ENCODE data around the gene ZC2HC1B. TPM values are rescaled to one million over a fixed set of nuclear protein-coding genes. Genes with fewer than 3 reads are reported as not detected.

The ZC2HC1B gene
- polyA plus RNA-seq, 3 donors, result not detected

DNA sequence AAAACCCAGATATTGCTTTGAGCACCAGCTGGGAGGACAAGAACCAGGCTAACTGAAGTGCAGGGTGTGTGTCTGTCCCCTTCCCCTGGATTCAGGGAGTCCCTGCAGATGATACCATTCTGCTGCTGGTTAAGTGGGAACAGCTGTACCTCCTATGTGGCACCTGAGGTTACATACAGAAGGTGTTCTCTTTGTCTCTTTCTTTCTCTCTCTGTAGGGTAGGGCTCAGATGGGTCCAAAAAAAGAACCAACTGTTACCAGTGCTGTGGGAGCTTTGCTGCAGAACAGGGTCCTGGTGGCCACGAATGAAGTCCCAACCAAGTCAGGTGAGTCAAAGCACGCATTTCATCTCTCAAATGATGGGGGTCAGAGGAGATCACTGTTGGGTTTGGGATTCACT, 38.6 kb downstream of the ZC2HC1B start:
- intact Hi-C loops (cut with micrococcal nuclease), result no loop called here
- no peak for DNase-seq
- Histone ChIP-seq H3K27me3 (ENCODE audit: control insufficient read depth in 2 of 2, insufficient read depth in 2 of 2, low read length in 2 of 2) (no peaks in the 10 kb centered on the region), H3K9ac (ENCODE audit: insufficient read depth, low read length, poor library complexity, severe bottlenecking) (no peak overlapping the region), H3K36me3 (replicated peaks in 1 of 2; ENCODE audit: control insufficient read depth in 1 of 2, insufficient read depth in 2 of 2, low read length in 2 of 2) (no peaks in the 10 kb centered on the region), H4K20me1 (ENCODE audit: insufficient read depth, low read length) (no peaks in the 10 kb centered on the region), H3K9me3 (replicated peaks in 1 of 2; ENCODE audit: control insufficient read depth in 1 of 2, insufficient read depth in 1 of 2, low read length in 2 of 2) (no peaks in the 10 kb centered on the region), H3K4me1 (ENCODE audit: control insufficient read depth in 1 of 2, insufficient read depth in 2 of 2, low read length in 2 of 2) (no peaks in the 10 kb centered on the region), H3K79me2 (ENCODE audit: insufficient read depth, low read length) (no peaks in the 10 kb centered on the region), H2AFZ (ENCODE audit: insufficient read depth, low read depth, low read length, poor library complexity, severe bottlenecking) (no peak overlapping the region), H3K27ac (ENCODE audit: low read depth in 1 of 2, low read length in 2 of 2) (no peak overlapping the region), H3K4me2 (replicated peaks; ENCODE audit: extremely low read depth, low read length, poor library complexity, severe bottlenecking) (no peak overlapping the region), H3K4me3 (replicated peaks in 1 of 3; ENCODE audit: low read depth in 2 of 3, low read length in 3 of 3) (no peak overlapping the region)
- H3K27me3 Mint-ChIP-seq (ENCODE audit: low read depth in 3 of 3), result peaks cover 0 to 2% (median 0%) of the 10 kb centered on the region in 3 donors
- no peak overlapping the region for H3K4me3 Mint-ChIP-seq
- H3K9me3 Mint-ChIP-seq, result peaks cover 0 to 6% (median 1%) of the 10 kb centered on the region in 7 donors
- H3K27ac Mint-ChIP-seq, result no peak overlapping the region
- H3K4me1 Mint-ChIP-seq, result peaks cover 5% of the 10 kb centered on the region
- TF ChIP-seq, protein P1, sequence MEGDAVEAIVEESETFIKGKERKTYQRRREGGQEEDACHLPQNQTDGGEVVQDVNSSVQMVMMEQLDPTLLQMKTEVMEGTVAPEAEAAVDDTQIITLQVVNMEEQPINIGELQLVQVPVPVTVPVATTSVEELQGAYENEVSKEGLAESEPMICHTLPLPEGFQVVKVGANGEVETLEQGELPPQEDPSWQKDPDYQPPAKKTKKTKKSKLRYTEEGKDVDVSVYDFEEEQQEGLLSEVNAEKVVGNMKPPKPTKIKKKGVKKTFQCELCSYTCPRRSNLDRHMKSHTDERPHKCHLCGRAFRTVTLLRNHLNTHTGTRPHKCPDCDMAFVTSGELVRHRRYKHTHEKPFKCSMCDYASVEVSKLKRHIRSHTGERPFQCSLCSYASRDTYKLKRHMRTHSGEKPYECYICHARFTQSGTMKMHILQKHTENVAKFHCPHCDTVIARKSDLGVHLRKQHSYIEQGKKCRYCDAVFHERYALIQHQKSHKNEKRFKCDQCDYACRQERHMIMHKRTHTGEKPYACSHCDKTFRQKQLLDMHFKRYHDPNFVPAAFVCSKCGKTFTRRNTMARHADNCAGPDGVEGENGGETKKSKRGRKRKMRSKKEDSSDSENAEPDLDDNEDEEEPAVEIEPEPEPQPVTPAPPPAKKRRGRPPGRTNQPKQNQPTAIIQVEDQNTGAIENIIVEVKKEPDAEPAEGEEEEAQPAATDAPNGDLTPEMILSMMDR (IDR thresholded peaks at IDR 0.05), result no peak
- 100% methylated on average over 2 of the region's 2 CpGs for whole genome bisulfite sequencing (ENCODE audit: insufficient coverage)
- H3K36me3 Mint-ChIP-seq, result peaks cover 3 to 7% of the 10 kb centered on the region in 2 donors

DNA sequence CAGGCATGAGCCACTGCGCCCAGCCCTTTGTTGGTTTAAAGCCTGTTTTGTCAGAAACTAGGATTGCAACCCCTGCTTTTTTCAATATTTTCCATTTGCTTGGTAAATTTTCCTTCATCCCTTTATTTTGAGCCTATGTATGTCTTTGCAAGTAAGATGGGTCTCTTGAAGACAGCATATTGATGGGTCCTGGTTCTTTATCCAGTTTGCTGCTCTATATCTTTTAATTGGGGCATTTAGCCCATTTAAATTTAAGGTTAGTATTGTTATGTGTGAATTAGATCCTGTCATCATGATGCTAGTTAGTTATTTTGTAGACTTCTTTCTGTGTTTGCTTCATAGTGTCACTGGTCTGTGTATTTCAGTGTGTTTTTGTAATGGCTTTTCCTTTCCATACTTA, 46.8 kb downstream of the ZC2HC1B start:
- no peaks in the 10 kb centered on the region for H4K20me1 ChIP-seq (ENCODE audit: insufficient read depth, low read length)
- no peaks in the 10 kb centered on the region for H3K36me3 ChIP-seq (replicated peaks in 1 of 2; ENCODE audit: control insufficient read depth in 1 of 2, insufficient read depth in 2 of 2, low read length in 2 of 2)
- TF ChIP-seq, protein P1 (IDR thresholded peaks at IDR 0.05), result no peak
- no peaks in the 10 kb centered on the region for H3K4me1 Mint-ChIP-seq
- peaks cover 13 to 19% of the 10 kb centered on the region in 2 donors for H3K9me3 ChIP-seq (replicated peaks in 1 of 2; ENCODE audit: control insufficient read depth in 1 of 2, insufficient read depth in 1 of 2, low read length in 2 of 2)
- no peaks in the 10 kb centered on the region for H3K79me2 ChIP-seq (ENCODE audit: insufficient read depth, low read length)
- H3K4me2 ChIP-seq (replicated peaks; ENCODE audit: extremely low read depth, low read length, poor library complexity, severe bottlenecking), result no peak overlapping the region
- H3K27me3 Mint-ChIP-seq (ENCODE audit: low read depth in 3 of 3), result peaks cover 0 to 1% (median 1%) of the 10 kb centered on the region in 3 donors
- peaks cover 2 to 15% of the 10 kb centered on the region in 2 donors for H3K36me3 Mint-ChIP-seq
- H3K27ac ChIP-seq (ENCODE audit: low read depth in 1 of 2, low read length in 2 of 2), result no peak overlapping the region
- no peak overlapping the region for H3K27ac Mint-ChIP-seq
- no peaks in the 10 kb centered on the region for H3K4me1 ChIP-seq (ENCODE audit: control insufficient read depth in 1 of 2, insufficient read depth in 2 of 2, low read length in 2 of 2)
- H3K4me3 ChIP-seq (replicated peaks in 1 of 3; ENCODE audit: low read depth in 2 of 3, low read length in 3 of 3), result no peak overlapping the region
- H3K4me3 Mint-ChIP-seq, result no peak overlapping the region
- no peak overlapping the region for H3K9ac ChIP-seq (ENCODE audit: insufficient read depth, low read length, poor library complexity, severe bottlenecking)
- H3K9me3 Mint-ChIP-seq, result peaks cover 18 to 43% (median 25%) of the 10 kb centered on the region in 7 donors
- WGBS (ENCODE audit: insufficient coverage), result no CpG with 5 or more reads among the region's 1 CpG
- H3K27me3 ChIP-seq (ENCODE audit: control insufficient read depth in 2 of 2, insufficient read depth in 2 of 2, low read length in 2 of 2), result no peaks in the 10 kb centered on the region
- intact Hi-C loops (cut with micrococcal nuclease), result no loop called here
- no peak for DNase-seq
- no peak overlapping the region for H2AFZ ChIP-seq (ENCODE audit: insufficient read depth, low read depth, low read length, poor library complexity, severe bottlenecking)

Data from CD14-positive monocyte (primary cell).